Measurements from ENCODE around the gene AGTRAP.

Gene AGTRAP

GRCh38 chr1:11728126-11728806, 7.7 kb upstream of the AGTRAP start:
- TF ChIP-seq CTCF (IDR thresholded peaks at IDR 0.05; ENCODE audit: extremely low read depth, missing control alignments) = no peak
- no peak for DNase-seq (ENCODE audit: low spot score)

GRCh38 chr1:11729155-11729497, 6.8 kb upstream of the AGTRAP start:
- TF ChIP-seq CTCF (IDR thresholded peaks at IDR 0.05; ENCODE audit: extremely low read depth, missing control alignments) = no peak
- no peak for DNase-seq (ENCODE audit: low spot score)

- DNase-seq (ENCODE audit: low spot score) = no peak
- TF ChIP-seq CTCF (IDR thresholded peaks at IDR 0.05; ENCODE audit: extremely low read depth, missing control alignments) = no peak
These were observed 6.2 kb upstream of the AGTRAP start for GRCh38 chr1:11729498-11730428.

- TF ChIP-seq CTCF (IDR thresholded peaks at IDR 0.05; ENCODE audit: extremely low read depth, missing control alignments) = no peak
- DNase-seq (ENCODE audit: low spot score) = no peak
These were observed 5.5 kb upstream of the AGTRAP start for GRCh38 chr1:11730429-11730891.

- no peak for DNase-seq (ENCODE audit: low spot score)
- no peak for TF ChIP-seq CTCF (IDR thresholded peaks at IDR 0.05; ENCODE audit: extremely low read depth, missing control alignments)
These were observed 4.1 kb upstream of the AGTRAP start for GRCh38 chr1:11731691-11732283.

GRCh38 chr1:11733306-11733705, 2.6 kb upstream of the AGTRAP start:
- DNase-seq (ENCODE audit: low spot score) = no peak
- TF ChIP-seq CTCF (IDR thresholded peaks at IDR 0.05; ENCODE audit: extremely low read depth, missing control alignments) = no peak

- DNase-seq (ENCODE audit: low spot score) = no peak
- TF ChIP-seq CTCF (IDR thresholded peaks at IDR 0.05; ENCODE audit: extremely low read depth, missing control alignments) = no peak
These were observed 444 bp upstream of the AGTRAP start for GRCh38 chr1:11735531-11735853.

All from GM20000 (cell line).